Measurements from ENCODE around the gene MVB12B.

- TF ChIP-seq EP300 (IDR thresholded peaks at IDR 0.05; ENCODE audit: low read depth) (no peak), CTCF (IDR thresholded peaks at IDR 0.05) (no peak), POLR2A (IDR thresholded peaks at IDR 0.05) (no peak), POLR2AphosphoS5 (IDR thresholded peaks at IDR 0.05) (no peak)
Measured at GRCh38 chr9:126299706-126300276, 26.8 kb upstream of the MVB12B start.
